Renal pelvis (tissue), 4 donors: ENCODE data around the gene CAMTA1. TPM values are rescaled to one million over a fixed set of nuclear protein-coding genes. Genes with fewer than 3 reads are reported as not detected.
A peak's percentile ranks its signal among the peaks of the same experiment; 100 is the strongest.

Experiments used
- DNase-seq: peaks from one replicate; pipeline ENCODE4 v3.0.0-alpha.2; 2013
- polyA plus RNA-seq, 3 donors: library from polyadenylated mRNA; unstranded; fragments of 120-200 nt; gene quantifications; one replicate each; pipeline ENCODE4 v1.2.1, GENCODE V29; 2013; ENCODE audit not compliant: insufficient read length in 3 of 3

The CAMTA1 gene
- polyA plus RNA-seq, 3 donors, result 72.3 to 83.1 (median 76.0) TPM

DNA sequence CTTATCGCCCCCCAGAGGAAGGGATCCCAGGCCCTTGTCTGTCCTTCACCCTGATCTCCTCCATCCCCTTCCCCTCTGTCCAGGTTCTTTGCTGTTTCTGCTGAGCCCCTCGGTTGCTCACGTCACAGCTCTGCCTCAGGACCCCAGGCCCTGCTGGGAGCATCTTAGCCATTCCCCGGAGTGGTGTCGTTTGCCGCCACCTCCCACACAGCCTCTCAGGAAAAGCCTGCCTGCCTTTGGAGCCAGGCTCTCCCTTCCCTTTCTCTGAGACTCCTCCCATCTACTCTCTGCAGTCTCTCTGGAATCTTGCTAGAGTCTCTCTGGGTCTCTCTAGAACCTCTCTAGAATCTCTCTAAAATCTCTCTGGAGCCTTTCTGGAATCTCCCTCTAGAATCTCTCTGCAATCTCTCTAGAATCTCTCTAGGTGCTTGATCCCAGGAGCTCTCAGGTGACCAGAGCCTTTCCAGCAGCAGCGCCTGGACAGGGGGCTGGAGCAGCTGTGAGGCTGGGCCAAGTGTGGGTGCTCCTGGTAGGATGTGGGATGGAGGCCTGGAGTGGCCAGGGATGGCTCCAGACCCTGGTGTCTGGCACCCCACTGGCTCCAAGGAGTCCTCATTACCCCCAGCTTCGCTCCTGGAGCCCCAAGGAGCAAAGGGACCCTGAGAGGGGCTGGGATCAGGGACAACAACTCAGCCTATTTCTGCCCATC lies 702.7 kb downstream of the CAMTA1 start:
- no peak for DNase-seq

DNA sequence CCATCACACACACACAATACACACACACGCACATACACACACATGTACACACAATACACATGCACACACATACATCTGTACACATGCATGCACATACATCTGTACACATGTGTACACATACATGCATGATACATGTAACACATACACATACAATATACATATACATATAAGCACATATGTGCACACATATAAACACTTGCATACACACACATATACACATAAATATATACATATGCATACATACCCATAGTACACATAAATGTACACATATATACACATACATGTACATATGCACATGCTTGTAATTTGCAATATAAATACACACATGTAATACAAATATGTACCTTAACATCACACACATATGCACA lies 703.2 kb downstream of the CAMTA1 start:
- DNase-seq, result no peak

DNA sequence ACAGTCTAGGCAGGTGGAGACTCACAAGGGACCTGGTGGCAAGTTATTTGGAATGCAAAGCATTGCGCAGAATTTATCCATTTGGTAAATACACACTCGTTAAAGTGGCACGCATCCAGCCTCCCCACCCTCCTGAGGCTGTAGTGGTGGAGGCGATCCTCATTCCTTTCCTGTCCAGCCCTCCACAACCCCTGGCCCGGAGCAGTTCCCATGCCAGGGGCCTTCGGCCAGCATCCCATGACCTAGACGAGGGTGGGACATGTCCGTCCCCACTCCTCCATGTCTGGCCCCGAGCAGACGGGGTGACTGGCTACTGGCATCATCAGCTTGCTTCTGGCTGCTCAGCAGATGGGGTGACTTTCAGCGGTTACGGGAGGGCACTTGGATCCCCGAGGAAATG lies 704.3 kb downstream of the CAMTA1 start:
- no peak for DNase-seq

DNA sequence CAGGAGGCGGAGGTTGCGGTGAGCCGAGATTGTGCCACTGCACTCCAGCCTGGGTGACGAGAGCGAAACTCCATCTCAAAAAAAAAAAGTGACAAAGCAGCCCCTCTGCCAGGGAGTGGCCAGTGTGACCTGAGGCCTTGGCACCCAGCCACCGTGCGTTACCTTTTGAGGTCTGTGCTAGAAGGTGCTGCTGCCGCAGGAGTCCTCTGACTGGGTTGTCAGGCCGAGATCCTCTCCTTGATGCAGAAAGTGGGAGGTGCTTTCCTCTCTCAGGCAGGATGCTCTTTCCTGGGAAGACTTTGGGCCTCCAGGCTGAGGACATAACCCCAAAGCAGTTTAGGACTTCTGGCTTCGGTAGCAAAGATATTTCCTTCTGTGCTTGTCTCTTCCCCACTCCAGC lies 705.3 kb downstream of the CAMTA1 start:
- no peak for DNase-seq

DNA sequence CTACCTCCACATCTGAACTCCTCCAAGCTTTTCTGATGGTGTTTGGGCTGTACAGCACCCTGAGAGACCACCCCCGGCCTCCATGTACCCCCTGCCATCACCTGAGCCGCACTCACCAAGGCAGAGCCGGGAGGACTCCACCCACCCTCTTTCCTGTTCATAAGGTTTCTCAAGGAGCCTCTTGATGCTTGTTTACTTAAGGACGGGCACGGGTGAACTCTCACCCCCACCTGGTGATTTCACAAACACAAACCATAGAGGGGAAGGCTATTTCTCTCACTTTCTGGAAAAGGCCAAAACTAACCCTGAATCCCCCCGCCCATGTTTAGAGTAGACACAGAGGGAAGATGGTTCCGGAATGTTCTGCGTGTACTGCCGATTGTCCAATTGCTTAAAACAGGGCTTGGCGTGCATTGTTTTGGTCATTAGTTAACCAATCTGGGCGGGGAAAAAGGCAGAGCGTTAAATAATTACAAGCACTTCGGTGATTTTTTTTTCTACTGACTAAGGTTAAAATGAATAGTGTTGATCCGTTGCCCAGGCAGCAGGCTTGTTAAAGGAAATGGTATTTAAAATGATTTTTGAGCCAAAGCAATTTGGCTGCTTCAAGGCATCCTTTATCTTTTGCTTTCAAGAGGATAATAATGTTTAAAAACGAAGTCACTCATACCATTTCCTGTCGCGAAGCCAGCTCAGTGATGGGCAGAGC lies 706.0 kb downstream of the CAMTA1 start:
- no peak for DNase-seq

DNA sequence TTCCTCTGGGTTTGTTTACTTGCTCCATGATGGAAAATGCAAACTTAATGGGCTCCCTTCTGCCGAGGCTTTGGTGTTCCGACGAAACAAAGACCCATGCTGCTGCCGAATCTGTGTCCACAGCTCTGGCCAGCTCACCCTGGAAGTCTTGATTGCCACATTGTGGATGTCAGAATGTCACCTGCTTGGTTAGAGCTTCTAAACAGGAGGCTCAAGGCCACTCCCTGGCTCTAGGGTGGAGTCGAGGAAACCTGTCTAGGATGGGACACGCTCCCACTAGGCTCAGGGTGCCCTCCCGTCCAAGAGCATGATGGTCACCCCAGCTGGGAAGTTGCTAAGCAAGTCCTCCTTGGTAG lies 706.5 kb downstream of the CAMTA1 start:
- DNase-seq, result no peak

DNA sequence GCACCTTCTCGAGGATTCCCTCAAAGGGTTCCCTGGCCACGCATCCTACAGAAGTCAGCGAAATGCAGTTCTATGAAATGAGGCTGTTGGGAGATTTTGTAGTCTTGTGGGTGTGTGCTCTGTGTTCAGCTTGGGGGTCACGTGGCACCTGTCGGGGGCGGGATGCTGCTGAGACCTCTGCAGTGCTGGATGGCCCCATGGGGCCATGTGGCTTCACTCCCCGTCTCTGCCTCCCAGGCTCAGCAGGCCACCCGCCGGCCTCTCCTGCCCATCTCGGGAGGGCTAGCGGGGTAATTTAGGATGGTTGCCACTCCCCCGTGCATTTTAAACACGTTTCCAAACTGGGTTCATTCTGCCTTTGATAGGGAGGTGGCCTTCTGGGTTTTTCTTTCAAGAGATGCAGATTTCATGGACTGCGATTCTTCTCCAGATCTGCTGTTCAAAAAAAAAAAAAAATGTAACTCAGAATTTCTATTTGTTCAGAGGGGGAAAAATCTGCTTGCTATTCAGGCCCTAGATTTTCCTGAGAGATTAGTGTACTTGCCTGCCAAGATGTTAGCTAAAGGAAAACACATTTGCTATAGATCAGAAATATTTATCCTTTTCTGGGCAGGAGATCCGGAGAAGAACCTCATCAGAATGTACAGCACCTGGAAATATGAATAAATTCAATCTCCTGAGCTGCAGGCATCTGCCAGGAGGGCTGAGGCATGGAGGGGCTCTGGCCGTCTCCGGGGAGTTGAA lies 708.6 kb downstream of the CAMTA1 start:
- no peak for DNase-seq

DNA sequence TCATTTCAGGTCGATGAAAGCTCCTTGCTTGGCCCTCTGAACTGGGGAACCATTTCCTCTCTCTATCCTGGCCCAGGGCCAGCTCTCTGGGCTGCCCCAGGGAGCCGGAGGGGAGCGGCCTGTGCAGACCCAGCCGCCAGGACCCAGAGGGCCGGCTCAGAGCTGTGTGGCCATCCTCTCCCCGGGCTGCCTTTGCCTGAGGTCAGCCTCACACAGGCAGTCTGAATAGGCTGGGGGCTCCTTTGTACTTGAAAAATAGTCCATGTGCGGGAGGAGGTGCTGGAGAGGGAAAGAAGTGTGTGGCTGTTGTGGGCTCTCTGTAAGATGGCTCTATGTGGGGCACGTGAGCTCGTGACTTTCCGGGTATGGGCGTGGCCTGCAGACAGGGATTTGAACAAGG lies 710.7 kb downstream of the CAMTA1 start:
- no peak for DNase-seq

DNA sequence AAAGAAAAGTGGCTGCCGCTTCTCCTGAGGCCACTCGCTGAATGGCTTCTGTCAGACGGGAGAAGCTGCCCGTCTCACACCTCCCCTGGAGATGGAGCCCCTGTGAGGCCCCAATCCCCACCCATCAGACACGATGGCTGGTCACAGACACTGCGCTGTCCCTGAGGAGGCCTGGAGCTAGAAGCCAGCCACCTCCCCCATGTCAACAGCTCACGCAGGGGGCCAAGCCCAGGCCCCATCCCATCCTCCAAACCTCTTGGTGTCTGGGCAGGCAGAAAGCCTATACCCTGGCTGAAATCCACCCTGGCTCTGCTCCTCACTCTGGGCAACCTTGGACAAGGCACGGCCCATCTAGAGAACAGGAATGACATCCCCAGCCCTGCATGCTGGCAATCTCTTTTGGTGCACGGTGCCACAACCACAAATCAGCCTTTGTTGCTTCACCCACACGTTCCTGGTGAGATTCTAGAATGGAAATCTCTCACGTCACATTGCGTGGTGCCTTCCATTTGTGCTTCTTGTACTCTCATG lies 711.9 kb downstream of the CAMTA1 start:
- no peak for DNase-seq

DNA sequence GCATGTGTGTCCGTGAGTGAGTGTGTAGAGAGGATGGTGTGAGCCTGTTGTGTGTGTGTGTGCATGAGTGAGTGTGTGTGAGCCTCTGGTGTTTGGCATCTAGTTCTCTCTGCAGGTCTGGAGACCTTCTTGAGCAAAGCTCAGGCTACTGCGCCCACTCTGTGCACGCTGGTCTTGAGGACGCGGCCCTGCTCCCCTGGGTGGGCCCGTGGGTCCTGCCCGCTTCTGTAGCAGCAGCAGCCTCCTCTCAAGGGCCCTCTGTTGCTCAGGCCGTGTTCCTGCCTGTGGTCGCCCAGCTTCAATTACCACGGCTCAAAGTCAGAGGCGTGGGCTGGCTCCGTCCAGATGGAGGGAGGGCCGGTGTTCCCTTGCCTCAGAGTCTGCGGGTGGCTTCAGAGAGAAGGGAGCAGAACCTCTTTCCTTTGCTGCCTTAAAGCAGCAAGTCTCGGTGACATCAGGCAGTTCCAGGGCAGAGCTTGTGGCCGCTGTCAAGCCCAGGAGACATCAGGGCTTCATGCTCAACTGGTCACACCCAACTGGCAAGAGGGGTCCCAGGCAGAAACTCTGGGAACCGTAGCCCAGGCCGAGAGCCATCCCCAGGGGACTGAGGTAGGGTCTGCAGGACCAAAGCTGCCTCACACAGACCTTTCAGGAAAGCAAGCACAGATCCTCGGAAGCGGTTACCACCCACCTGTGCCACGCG lies 715.3 kb downstream of the CAMTA1 start:
- DNase-seq, result no peak

DNA sequence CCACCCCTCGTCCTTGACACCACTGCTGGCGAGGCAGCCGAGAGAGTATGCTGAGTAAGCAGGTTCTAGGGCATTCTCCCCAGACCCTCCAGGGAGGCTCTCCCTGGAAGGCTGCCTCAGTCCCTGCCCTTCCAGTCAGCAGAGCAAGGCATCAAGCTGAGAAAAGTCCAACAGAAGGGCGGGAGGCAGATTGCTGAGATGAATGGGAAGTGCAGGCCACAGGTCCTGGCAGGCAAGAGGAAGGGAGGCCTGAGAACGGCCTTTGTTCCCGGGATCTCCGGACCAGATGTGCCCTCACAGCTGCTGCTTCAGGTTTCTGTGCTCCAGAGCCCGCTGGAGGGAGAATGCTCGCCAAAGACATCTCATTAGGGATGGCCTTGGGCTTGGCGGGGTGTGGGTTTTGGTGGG lies 715.8 kb downstream of the CAMTA1 start:
- no peak for DNase-seq

DNA sequence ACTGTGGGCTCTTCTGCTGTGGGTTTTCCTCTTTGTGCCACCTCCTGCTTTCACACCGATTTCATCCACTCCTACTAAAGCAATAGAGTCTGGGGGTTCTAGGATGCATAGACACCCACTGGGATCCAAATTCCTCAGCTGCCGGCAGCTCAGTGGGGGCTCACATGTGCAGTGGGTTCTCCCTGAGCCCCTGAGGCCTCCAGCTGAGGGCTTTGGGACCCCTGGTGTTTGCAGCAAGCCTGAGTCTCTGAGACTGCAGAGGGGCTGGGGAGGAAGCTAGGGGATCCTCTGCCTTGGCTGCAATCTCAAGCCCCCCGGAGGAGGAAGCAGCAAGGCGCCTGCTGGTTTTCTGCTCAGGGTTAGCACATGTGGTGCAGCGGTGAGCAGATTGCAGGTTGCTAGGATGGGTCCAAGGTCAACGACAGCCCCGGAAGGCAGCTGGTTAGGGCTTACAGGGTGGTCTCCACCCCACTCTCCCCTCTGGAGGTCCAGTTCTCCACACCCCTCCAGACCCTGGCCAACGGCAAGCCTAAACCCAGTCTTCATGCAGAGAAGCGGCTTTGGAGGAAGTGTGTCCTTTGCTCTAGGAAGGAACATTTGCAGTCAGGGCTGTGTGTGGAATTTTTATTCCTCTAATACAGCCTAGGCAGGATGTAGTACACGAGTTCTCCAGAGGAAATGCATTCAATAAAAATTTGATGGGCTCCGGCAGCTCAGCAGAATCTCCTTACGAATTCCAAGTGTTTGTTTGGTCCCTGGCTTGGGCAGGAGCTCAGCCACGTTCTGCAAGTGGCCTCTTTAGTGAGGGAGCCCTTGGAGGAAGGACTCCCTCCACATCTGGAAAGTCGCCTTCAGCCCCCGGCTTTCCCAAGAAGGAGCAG lies 716.7 kb downstream of the CAMTA1 start:
- DNase-seq, result no peak

DNA sequence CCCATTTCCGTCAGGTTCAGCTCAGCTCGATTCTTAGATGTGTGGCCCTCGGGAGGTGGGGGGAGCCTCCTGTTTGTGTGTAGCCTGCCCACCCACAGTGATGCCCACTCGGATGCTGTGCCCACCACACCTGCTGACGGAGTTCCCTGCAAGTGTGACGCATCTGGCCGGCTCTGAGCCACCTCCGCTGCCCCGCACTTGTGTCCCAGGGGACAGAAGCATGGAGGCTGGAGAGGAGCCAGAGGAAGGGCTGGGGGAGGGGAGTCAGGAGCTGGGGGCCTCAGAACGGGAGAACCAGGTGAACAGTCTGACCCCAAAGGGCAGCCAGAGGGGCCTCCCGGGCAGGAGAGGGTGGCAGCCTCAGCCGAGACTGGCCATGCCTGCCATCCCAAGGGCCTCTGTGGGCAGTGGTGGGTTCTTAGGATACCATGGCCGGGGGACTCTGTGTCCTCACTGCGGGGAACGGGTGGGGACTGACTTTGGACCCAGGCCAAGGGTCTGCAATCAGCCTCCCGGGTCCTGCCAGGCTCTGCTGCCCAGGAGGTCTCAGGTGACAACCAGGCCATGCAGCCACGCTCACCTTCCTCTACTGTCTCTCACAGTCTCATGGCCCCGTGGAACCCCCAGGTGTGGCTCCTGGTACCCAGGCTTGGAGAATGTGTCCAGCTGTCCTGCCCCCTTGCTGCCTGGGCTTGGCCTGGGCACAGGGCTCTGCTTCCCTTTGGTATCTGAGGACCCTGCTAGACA lies 718.6 kb downstream of the CAMTA1 start:
- DNase-seq, result no peak

DNA sequence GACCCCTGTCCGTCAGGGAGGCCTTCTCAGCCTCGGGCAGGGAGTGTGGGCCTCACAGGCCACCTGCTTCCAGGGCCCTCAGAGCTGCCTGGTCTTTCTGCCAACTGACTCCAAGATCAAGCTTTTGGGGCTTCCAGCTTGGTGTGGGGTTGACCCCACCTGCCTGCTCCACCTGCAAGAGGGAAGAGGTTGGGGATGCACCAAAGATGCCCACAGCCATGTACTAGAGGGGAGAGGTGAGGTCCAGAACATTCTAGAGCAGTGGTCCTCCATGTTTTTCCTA lies 719.1 kb downstream of the CAMTA1 start:
- no peak for DNase-seq

DNA sequence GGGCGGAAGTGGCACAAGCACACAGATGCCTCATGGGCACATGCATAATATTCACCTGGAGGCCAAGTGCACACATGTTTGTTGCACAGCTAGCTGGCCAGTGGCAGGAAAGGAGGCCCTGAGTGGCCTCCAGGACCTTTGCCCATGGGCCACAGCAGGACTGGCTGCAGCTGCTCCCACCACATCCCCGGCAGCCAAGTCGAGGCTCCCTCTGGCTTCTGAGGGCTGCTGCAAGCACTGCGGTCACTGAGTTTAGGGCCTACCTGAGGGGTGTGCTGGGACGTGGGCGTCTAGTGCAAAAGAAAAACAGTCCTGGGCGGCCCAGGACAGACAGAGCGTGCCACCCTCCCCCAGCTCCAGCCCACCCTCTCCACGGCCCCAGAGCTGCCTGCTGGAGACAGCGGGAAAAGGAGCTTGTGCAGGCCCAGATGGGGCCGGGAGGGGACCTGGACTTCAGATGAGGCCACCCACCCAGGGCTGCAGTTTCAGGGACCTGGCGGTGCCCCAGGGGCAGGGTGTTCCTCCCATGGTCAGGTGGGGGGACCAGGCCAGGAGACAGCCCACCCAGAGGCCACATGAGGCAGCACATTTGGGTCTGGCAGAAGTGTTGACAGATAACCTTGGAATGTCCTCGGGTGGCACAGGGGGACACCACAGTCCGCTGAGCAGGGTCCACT lies 720.0 kb downstream of the CAMTA1 start:
- no peak for DNase-seq

DNA sequence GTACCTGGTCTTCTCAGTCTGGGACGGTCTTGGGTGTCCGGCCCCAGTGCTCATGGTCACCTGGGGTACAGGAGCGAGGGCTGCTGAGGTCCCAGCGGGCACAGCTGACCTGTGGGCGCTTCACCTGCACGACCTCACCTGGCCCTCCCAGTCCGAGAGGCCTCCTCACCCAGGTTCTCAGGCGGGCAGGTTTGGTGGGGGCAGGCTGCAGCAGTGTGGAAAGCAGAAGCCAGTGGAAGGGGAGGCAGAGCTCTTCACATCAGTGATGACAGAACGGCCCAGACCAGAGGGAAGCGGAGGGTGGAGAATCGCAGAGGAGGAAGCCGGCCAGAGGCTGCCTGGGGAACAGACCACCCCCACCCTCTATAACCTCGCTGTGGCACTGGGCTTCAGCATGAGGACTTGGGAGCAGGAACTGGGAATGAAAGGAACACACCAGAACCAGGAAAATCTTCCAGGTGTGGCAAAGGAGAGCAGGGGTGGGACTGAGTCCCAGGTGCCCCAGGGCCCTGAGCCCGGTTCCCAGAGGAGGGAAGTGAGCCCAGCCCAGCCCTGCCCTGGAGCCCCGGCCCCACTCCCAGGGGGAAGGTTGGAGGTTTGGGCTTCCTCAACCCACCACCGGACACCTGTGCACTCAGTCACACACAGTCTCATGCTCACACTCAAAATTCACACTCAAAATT lies 720.7 kb downstream of the CAMTA1 start:
- DNase-seq, result peak; percentile 34

DNA sequence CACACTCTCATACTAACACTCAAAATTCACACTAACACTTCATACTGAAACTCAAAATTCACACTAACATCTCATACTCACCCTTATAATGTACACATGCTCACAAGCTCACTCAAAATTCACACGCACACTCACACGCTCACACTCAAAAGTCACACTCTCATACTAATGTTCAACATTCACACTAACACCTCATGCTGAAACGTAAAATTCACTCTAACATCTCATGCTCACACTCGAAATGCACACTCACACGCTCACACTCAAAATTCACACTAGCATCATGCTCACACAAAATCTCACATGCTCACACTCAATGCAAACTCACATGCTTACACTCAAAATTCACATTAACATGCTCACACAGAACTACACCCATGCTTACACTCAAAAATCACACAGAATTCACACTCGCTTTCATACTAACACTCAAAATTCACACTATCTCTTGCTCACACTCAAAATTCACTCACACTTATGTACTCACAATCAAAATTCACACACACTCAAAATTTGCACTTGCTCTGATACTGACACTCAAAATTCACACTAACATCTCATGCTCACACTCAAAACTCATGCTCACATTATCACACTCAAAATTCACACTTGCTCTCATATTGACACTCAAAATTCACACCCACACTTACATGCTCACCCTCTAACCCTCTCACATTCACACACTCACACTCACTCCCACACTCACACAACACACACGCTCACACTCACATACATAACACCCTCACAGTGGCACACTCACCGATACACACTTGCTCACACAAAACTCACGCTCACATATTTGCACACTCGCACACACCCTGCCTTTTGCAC lies 721.4 kb downstream of the CAMTA1 start:
- no peak for DNase-seq

DNA sequence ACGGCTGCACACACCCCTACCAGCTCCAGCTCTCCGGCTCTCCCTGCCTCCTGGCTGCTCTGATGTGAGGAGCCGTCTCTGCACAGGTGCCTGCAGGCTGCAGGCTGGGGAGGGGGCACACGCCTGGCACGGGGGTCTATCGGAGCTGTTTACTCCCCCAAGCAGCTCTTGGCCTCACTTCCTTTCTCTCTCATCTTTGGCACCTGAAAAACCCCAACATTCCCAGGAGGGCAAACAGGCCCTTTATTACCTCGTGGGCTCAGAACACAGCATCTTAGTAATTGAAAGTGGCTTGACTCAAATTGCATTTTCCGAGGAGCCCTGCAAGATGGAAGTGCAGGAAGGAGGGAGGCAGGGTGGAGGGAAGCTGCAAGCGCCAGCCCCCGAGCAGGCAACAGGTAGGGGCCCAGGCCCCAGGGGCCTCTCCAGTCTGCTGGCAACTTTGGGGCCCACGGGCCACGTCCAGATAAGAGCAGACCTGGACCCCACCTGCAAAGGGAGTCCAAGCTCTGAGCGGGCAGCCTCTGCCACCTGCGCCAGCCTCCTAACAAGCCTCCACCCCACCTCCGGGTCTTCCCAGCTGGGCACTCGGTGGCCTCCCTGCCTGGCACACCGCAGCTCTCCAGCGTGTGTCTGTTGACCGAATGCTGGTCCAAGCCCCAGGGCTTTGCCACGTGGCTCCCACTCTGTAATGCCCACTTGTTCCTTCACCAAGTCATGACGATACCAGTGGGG lies 722.2 kb downstream of the CAMTA1 start:
- DNase-seq, result no peak
